HG03066 (cell line): ENCODE results near the gene PLA1A.

ENCODE experiments used
- ATAC-seq: cut with Tn5 transposase; IDR thresholded peaks from one replicate; pipeline ENCODE4 v1.9.1; 2021; ENCODE audit warnings: low read depth; ENCODE audit not compliant: unreplicated experiment

PLA1A gene

DNA sequence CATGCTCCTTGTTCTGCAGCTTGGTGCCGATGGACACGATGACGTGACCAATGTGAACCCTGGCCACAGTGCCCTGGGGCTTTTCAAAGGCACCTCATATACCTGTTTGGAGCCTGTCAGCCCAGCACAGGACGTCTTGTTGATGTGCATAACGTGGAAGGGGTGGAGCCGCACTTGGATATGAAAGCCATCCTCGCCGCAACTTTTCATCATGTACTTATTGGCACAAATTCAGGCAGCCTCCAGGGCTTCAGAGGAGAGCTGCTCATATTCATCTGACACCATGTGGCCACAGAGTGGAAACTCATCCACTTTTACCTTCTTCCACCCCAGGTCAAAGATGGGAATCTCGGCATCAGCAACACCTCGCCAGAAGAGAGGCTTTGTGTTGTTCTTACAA lies 38.0 kb downstream of the PLA1A start:
- no peak for ATAC-seq

DNA sequence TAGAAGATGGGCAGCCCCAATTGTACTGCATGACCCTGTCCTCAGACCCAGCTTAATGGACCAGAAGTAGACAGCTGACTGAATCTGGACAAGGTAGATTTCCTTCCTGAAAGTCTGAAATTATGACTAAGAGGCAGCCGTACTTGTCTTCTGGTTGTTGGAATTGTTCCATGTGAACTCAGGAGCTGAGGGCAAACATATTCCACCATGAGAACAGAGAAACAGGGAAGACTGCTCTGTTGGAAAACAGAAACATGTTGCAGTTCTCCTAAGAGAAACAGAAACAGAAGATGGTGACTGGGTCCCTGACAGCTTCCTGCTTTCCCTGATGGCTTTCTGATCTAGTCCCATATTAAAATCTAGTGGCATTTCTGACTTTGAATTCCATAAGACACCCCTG lies 38.6 kb downstream of the PLA1A start:
- no peak for ATAC-seq

DNA sequence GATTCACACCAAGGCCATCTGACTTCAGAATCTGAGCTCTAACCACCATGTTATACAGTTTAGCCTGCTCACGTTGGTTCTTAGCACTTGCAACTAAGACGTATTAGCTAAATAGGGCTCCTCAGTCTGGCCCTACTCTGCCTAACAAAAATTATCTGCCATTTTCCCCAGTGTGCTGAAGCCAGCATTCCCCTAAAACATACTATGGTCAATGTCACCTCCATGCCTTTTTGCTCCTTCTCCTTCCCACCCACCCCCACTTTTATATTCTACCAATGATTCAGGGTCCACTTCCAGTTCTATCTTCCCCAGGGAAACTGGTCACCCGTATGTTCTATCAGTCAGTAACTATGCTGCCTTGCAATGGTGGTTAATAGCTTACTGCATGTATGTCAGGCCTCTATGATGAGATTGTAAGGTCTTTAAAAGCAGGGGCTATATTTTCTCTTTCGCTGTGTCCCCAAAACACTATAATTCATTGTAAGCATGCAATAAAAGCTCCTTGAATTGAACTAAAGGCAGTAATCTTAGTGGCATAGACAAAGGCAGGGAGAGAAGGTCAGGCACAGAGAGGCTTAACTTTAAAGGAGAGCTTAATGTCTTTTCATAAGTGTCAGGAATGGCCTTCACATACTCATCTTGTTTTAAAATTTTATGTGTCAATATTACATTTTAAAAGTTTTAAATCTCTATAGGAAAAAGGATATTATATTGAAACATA lies 39.4 kb downstream of the PLA1A start:
- no peak for ATAC-seq

DNA sequence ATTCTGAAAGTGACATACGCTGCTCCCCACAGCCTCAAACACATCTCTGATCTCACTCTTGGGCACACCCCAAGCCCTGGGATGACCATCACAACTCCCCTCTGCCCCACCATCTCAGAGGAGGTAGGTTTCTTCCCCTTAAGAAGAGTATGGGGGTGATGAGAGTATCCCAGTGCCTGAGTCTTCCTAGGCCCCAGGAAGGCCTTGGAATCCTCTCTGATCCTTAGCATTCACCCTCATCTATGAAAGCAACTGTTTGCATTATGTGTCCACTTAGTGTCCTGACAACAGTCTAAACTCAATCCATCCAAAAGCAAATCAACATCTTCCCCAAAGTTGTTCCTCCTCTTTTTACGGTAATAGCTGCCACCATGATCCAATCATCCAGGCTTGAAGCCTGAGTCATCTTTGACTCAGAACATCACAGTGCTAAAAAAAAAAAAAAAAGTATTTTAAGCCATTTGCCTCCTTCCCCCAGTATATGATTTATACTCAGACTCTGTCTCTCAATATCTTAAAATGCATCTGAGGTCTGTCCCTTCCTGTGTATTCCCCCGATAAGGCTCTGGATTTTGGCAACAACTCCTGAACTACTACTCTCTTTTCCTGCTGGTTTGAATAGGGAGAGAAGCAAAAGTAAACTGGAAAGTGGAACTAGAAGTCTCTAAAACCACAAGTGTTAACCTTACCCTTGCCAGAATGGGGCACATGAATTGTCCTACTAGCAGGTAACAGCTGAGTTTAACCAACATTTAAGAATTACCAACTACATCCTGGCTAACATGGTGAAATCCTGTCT lies 40.2 kb downstream of the PLA1A start:
- peak; percentile 26 for ATAC-seq

DNA sequence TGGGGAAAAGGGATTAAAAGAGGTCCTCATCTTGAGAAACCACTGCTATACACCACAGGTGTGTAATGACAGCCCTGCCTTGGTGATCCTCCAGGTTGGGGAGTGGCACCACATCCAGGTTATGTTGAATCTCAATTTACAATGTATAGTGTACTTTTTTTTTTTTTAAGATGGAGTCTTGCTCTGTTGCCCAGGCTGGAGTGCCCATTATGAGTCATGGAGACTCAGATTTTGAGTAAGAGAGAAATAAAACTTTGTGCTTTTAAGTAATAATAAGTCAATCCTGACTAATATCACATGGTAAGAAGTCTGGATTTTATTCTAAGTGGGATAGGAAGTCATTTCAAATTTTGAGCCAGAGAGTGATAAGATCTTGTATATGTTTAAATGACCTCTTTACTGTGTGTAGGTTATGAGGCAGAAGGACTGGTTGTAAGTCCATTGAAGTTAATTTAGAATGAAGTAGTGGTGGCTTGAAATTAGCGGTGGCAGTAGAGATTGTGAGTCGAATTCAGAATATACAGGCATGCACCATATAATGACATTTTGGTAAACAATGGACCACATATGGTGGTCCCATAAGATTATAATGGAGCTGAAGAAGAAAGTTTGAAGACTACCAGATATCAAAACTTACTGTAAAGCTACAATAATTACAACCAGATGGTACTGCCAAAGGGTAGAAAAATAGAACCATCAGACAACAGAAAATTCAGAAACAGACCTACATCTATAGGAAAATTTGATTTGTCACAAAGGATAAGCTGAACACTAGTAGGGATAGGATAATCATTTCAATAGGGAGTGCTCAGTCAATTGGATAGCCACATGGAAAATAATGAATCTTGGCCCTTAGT lies 42.0 kb downstream of the PLA1A start:
- ATAC-seq: no peak

DNA sequence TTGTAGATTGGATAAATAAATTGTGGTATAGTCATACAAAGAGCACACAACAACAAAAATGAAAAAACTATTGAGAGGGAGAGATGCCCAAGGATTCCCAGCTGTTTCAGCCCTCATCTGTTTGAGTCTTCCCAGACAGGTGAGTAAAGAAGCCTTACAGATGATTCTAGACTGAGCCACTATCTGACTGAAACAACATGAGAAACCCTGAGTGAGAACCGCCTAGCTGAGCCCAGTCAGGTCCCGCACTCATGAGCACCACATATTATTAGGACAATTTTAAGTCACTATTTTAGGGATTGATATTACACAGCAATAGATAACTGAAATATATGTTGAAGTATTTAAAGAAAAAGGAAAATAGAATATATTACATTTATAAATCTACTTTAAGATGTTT lies 43.7 kb downstream of the PLA1A start:
- no peak for ATAC-seq

DNA sequence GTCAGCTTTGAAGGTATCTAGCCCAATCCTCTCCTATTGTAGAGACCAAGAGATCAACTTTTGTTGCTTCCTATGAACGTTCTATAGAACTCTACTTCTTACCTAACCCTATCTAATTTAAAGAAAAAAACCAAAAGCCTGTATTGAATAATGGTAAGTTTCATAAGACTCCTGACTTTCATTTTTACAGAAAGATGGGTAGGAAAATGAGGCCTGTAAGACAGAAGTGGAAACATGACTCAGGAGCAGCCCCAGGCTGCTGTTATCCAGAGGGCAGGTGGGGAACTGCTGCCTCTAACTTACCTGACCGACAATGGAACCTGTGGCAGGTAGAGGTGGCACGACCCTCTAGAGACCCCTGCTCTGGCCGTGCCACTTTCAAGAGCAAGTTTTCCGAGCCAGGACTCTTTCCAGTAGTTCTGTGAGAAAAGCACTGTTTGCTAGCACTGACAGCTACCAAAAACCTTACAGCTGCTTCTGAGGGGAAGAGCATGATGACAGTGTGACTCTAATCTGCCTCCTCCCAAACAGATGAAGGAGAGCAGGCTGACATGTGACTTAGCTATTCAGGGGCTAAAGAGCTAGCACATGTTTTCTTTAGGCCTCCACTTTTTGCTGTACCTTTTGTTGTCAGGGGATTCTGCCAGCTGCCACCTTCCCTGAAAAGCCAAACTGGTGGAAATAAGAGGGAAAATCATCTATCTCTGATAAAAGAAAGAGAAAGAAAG lies 45.2 kb downstream of the PLA1A start:
- ATAC-seq: no peak

DNA sequence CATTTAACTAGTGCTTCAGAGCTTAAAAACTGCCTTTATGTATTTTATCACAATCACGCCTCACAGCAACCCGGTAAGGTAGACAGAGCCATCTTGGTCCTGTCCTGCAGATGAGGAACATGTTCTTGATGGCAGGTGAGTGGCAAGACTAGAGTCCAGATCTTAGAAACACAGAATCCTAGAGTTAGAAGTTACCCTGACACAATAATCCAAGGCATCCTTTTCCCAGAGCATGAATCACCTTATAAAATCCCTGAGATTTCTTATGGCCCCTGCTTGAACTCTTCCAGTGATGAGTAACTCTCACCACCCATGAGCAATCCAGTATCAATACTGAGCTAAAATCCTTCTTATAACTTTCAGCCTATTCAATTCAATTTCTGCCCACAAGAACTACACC lies 45.8 kb downstream of the PLA1A start:
- no peak for ATAC-seq

DNA sequence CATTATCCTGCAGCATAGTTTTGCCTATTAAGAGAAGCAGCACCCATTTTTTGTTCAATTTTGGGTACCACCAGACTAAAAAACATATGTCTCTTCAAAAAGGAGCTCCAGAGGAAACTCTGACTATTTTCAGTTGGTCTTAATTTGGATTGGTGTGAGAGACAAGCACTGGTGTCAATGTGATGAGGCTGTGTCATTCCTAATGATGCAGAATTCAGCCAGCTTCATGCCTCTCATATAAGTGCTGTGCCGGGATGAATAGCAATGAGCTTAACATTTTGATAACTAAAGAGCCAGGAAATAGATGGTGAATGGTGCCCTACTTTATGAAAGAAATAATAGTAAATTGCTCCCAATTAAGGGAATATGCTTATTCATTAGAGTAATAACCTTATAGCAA lies 46.8 kb downstream of the PLA1A start:
- ATAC-seq: no peak

DNA sequence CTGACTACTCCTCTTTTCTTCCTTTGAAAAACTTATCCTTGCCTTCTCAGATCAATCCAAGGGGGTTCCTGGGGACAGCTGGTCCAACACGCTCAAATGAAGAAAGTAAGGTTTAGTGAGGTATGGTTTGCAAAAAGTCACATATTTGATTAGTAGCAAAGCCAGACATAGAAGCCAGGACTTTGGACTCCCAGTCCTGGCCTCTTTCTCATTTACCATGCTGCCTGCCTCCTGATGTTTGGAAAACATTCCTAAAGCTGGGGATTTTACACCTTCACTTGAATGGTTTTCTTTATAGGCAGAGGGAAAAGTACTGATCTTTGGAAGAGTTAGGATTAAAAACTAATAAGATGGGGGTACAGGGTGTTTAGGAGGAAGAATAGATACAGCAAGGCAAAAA lies 48.1 kb downstream of the PLA1A start:
- no peak for ATAC-seq

DNA sequence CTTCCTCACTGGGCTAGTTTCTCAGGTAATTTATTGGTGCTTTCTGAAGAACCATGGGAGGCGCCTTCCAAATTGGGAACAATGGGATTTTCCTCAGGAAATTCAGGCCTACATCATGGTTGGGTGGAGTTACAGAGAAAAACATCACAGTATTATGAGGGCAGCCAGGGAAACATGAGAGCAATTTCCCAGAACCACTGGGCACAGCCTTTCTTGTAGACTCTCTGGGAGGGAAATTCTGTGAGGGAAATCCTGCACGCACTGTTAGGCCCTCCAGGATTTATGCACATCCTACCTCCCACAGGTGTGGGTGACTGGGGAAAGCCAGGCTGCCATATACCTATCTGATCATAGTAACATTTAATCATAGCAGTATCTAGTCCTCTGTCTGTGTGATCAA lies 49.5 kb downstream of the PLA1A start:
- ATAC-seq: no peak

DNA sequence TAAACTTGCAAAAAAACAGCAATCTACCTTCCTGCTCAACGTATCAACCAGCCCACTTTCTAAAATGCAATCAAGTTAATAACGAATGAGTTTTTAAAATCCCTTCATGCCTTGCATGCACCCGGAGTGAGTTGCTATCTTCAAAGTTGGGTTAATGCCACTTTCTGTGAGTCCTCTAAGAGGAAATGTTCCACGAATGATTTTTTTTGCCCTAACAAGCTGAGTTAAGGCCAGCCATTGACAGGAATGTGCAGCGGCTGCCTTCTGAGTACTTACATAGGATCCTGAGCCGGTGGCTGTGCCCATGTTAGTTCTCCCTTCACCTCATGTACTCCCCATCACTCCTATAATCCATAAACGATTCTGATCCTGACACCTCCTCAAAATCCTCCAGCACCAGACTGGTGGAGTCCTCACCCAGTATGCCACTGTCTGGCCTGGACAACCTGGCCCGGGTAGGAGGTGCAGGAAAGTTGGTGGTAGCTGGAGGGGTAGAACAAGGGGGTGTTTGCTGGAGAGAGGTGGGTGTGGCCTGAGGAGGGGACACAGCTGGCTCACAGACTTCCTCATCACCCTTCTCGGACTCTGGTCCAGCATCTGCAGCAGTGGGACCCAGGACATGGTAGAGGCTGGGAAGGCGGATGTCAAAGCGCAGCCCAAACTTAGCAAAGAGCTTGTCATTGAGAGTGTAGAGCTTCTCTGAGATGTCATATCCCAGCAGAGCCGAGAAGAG lies 50.3 kb downstream of the PLA1A start:
- no peak for ATAC-seq

DNA sequence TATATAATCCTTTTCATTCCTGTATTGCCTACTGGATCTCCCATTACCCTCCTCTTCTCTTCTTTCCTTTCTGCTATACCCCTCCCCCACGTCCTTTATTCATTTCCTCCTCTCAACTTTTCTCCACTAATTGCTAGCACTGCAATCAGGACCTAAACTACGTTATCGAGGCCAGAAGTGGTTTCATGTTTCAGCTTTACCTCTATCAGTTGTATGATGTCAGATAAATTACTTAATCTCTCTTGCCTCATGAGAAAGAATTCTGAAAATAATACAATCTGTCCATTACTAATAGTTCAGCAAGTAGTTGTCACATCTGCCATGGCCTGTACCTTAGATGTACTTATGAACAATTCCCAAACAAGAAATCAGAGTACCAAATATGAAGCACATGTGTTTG lies 52.1 kb downstream of the PLA1A start:
- ATAC-seq: no peak

DNA sequence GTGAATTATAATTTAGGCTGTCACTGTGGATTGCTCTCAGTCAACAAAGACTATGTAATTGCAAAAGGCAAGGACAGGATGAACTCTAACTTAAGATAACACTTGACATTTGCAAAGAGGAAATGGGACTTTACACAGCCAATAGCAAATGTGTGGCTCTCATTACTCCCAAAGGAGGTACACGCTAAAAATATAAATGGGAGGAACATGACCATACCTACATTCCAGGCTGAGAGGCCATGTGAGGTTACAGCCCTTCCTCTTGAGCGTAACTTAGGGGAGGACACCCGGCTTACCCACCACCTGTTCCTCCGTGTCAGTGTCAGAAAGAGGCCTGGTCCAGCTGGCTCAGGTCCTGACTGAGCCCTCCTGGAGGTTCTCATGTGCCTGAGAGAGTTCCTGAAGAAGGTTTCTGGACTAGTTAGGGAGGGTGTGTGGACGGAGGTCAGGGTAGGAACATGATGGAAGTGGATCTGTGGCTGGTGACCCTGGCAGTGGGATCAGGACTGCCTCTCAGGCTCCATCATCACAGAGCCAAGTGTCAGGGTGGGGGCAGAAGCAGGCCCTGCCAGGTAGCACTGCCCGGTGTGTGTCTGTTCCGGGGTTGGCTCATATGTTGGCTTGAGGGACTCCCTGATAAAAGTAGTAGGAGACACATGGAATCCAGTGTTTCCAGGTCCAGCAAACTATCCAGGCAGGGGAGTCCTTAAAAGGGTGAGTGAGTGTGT lies 54.8 kb downstream of the PLA1A start:
- ATAC-seq: no peak

DNA sequence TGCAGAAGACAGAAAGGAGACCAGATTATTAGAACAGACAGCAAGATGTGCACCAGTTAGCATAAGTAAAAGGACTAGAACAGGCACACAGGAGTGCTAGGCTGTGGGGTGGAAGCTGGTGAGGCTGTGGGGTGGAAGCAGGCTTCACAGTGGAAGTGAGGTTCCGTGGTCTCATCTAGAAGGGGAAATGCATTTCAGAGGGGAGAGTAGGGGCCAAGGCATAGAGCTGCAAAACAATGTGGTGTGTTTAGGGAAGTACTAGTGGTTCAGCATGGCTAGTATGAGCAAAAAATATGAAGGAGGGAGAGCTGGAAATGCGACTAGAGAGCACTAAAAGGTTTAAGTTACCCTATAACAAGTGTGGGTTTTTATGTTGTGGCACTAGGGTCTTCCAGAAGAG lies 56.2 kb downstream of the PLA1A start:
- ATAC-seq: no peak

DNA sequence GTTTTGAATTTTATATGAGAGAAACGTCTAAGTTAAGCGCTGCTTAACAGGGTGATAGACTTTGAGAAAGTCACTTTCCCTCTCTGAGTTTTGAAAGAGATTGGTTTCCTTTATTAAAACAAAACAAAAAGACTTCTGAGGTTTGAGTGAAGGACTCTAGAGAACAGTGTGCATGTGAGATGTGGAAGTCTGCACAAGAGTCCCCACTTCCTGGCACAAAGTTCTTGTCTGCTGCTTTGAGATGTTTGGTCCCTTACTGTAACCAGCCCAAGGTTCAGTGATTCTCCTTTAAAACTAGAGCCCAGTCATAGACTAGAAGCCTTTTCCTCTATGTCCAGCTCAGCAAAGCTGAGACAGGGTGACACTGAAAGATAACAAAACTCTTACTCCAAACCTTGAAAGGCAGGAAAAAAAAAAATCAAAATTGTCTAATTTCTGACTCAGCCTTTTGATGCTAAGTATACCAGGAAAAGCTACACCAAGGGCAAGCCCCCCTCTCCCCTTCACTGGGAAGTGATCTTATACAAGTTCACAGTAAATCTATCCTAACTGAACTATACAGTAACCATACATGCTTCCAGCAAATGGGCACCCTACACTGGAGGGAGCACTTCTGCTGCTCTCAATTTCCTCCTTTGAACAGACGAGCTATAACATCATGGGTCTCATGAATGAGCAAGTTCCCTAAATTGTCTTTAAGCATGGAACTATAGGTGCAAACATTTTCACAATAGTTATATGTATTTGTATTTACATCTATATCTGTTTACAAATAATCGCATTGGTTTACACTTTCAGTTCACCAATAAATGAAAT lies 60.4 kb downstream of the PLA1A start:
- ATAC-seq: no peak

DNA sequence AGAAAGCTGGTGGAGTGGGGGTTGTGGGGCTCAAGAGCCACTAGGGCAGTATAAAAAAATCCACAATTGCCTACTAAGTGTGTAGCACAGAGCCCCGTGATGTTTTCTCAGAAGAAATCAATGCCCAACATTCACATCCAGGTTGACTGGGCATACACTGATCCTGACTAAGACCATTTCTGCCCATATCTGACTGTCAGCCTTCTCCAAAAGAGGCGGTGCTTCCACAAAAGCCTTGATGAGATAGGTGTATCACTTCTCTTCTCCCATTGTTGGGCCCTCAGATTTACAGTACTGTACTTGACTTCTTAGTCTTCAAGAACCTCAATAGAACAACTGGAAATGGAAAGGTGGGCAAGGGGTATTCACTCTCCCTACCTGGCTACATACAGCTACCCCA lies 61.3 kb downstream of the PLA1A start:
- no peak for ATAC-seq

DNA sequence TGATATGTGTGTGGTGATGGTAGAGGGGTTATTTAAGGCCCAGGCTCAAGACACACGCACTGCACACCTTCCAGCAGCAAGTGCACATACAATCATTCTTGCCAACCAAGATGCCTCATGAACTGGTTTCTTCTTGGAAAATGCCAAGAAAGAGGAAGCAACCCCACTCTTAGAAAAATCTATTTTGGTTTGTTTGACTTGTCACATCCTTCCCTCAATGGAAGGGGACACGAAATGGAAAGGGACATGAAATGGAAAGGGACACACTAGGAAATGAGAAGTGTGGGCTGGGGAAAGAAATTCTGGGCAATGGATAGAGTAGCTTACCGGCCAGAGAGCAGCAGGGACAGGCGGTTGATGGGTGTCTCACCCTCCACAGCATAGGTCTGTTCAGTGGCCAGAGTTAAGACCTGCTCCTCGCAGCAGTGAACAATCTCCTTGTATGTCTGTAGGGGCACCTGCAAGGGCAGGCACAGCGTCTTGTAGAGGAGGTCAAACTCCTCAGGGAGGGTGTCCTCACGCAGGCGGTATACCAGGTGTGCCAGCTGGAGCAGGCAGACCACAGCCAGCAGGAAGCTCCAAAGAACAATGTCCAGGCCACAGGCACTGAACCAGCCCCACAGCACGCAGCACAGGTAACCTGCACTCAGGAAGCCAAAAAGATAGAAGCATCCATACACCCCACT lies 62.1 kb downstream of the PLA1A start:
- ATAC-seq: no peak
